Right ventricle myocardium superior (tissue), 1 donor: ENCODE measurements around the gene MYO7A. TPM values are rescaled to one million over a fixed set of nuclear protein-coding genes. Genes with fewer than 3 reads are reported as not detected.

Source experiments
- ATAC-seq: fragments of 200-7000 bp; cut with Tn5 transposase; one replicate; pipeline ENCODE4 v1.9.1; 2020; ENCODE audit warnings: mild to moderate bottlenecking; ENCODE audit not compliant: poor library complexity
- DNase-seq: peaks from one replicate; pipeline ENCODE4 v3.0.0-alpha.2; 2020
- intact Hi-C: fragments of 100-400 bp; cut with DNase I; formaldehyde crosslinking; loops from one replicate; pipeline ENCODE4 v1.11.2; 2022
- total RNA-seq: library from RNA; stranded (reverse); fragmentation: NEBNext Ultra II Directional; extraction: Animal tissue kit (Norgen Biotek cat#: 25700); gene quantifications from one replicate; pipeline ENCODE4 v1.2.1, GENCODE V29; 2021
- donor health status: DM: no; HTN: yes; CAD: no; lungs with severe emphysema.

MYO7A gene
- total RNA-seq, 1 donor from 2014 or later: 4.4 TPM

DNA sequence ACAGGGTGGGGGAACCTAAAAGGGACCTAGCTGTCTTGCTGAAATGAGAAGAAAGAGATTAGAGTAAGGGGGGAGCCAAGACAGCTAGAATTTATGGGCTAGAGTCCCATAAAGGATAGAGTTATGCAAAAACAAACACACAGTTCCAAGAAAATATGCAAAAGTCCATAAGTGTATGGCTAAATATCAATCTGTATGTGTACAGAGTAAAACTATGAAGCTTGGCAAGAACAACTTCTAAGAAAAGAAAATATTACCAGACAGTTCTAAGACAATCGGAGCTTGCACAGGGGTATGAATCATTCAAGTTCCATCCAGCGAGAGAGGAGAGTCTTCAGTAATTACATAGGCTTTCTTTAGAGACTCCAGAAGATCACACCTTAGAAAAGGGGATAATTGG lies 131.6 kb downstream of the MYO7A start:
- intact Hi-C loops: no loop called here
- ATAC-seq: no peak
- DNase-seq: no peak

DNA sequence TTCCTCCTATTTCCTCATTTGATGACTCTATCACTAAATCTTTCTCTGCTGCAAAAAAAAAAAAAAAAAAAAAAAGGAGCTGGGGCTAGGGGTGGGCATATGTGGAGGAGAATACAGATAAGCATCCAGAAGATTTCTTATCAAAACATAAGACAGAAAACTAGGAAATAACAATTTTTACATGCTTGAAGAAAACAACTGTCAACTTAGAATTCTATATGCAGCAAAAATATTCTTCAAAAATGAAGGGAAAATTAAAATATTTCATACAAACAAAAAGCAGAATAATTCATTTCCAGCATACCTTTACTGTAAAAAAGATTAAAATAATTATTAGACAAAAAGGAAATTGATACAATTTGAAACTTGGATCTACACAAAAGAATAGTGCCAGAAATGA lies 134.8 kb downstream of the MYO7A start:
- ATAC-seq (no peak), DNase-seq (no peak)
- intact Hi-C loops: no loop called here

Other genes with a start within 250 kb of the MYO7A start
- not detected for gene B3GNT6, start 93.8 kb upstream of the MYO7A start, total RNA-seq
- 2.6 TPM for gene CAPN5, start 61.3 kb upstream of the MYO7A start, total RNA-seq
- not detected for gene OMP, start 25.4 kb upstream of the MYO7A start, total RNA-seq
- not detected for gene GDPD4, start 173.4 kb downstream of the MYO7A start, total RNA-seq